Transverse colon (tissue), 4 donors: ENCODE data around the gene ZNF654.

Source experiments
- EP300 ChIP-seq: sonication (generic); formaldehyde crosslinking; IDR thresholded peaks from one replicate; pipeline ENCODE4 v1.6.1; 2017; ENCODE audit warnings: antibody characterized with exemption, low read depth
- POLR2A ChIP-seq: fragments of 450-650 bp; IDR thresholded peaks from one replicate; pipeline ENCODE4 v1.6.1; 2016; ENCODE audit warnings: antibody characterized with exemption, mild to moderate bottlenecking, moderate library complexity
- POLR2AphosphoS5 ChIP-seq, 3 donors: sonication (generic); formaldehyde crosslinking; IDR thresholded peaks; one replicate each; pipeline ENCODE4 v1.6.1; 2016; ENCODE audit warnings: antibody characterized with exemption in 3 of 3
- TF ChIP-seq, protein P1 (sequence below), 5 experiments: fragments of 200-600 bp in 3 of 5; fragments of 450-650 bp in 2 of 5; sonication (generic) in 3 of 5; IDR thresholded peaks; 1 replicate in 2 of 5; 2 replicates in 3 of 5; pipeline ENCODE4 v1.5.1; 2016 to 2017; ENCODE audit warnings: antibody characterized with exemption in 5 of 5, inconsistent platforms in 3 of 5, mild to moderate bottlenecking in 2 of 5, moderate library complexity in 1 of 5

DNA sequence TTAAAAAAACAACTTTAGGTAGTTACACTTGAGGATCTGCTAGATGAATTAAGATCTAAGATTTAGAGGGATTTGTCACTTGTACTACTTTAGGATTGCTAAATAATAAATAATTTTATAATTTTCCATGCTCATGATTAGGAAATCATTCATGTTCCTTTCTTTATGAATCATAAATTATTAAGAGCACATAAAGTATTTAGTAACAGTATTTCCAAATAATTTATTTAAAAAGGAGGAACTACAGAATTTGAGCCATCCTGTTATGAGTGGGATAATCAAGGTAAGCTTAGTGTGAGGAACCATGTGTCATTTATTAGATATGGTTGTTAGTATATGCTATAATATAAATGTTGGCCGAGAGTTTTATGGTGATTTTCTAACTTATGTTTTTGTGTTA, 53.2 kb downstream of the ZNF654 start:
- TF ChIP-seq, protein P1, sequence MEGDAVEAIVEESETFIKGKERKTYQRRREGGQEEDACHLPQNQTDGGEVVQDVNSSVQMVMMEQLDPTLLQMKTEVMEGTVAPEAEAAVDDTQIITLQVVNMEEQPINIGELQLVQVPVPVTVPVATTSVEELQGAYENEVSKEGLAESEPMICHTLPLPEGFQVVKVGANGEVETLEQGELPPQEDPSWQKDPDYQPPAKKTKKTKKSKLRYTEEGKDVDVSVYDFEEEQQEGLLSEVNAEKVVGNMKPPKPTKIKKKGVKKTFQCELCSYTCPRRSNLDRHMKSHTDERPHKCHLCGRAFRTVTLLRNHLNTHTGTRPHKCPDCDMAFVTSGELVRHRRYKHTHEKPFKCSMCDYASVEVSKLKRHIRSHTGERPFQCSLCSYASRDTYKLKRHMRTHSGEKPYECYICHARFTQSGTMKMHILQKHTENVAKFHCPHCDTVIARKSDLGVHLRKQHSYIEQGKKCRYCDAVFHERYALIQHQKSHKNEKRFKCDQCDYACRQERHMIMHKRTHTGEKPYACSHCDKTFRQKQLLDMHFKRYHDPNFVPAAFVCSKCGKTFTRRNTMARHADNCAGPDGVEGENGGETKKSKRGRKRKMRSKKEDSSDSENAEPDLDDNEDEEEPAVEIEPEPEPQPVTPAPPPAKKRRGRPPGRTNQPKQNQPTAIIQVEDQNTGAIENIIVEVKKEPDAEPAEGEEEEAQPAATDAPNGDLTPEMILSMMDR (IDR thresholded peaks at IDR 0.05), result no peak
- TF ChIP-seq POLR2A (no peak), POLR2AphosphoS5 (IDR thresholded peaks at IDR 0.05) (no peak), EP300 (no peak)
